ENCODE measurements around the gene RAP1A.
"Not testable (repeated sequence)": the region's sequence is repeated elsewhere in the genome, so short reads cannot be mapped to it uniquely, and the experiment has no call there.

The RAP1A gene

GRCh38 chr1:111629190-111629954 is 9.8 kb downstream of the RAP1A start:
- no peak for DNase-seq (ENCODE audit: low read depth in 2 of 2)

- DNase-seq (ENCODE audit: low read depth in 2 of 2), result no peak
These were observed 11.0 kb downstream of the RAP1A start for GRCh38 chr1:111630567-111630966.

- no peak for DNase-seq (ENCODE audit: low read depth in 2 of 2)
These were observed 11.9 kb downstream of the RAP1A start for GRCh38 chr1:111631502-111631901.

- not testable (repeated sequence) for DNase-seq (ENCODE audit: low read depth in 2 of 2)
These were observed 13.2 kb downstream of the RAP1A start for GRCh38 chr1:111632771-111633170.

GRCh38 chr1:111633736-111634247 is 14.2 kb downstream of the RAP1A start:
- DNase-seq (ENCODE audit: low read depth in 2 of 2), result no peak

- DNase-seq (ENCODE audit: low read depth in 2 of 2), result no peak
These were observed 15.9 kb downstream of the RAP1A start for GRCh38 chr1:111635324-111636009.

- no peak for DNase-seq (ENCODE audit: low read depth in 2 of 2)
These were observed 18.7 kb downstream of the RAP1A start for GRCh38 chr1:111638320-111638719.

- DNase-seq (ENCODE audit: low read depth in 2 of 2), result no peak
These were observed 20.1 kb downstream of the RAP1A start for GRCh38 chr1:111639602-111640198.

- no peak for DNase-seq (ENCODE audit: low read depth in 2 of 2)
These were observed 23.5 kb downstream of the RAP1A start for GRCh38 chr1:111643097-111643496.

GRCh38 chr1:111643696-111644095 is 24.1 kb downstream of the RAP1A start:
- DNase-seq (ENCODE audit: low read depth in 2 of 2), result no peak

GRCh38 chr1:111644506-111644905 is 24.9 kb downstream of the RAP1A start:
- DNase-seq (ENCODE audit: low read depth in 2 of 2), result no peak

GRCh38 chr1:111647736-111648135 is 28.1 kb downstream of the RAP1A start:
- DNase-seq (ENCODE audit: low read depth in 2 of 2), result no peak

GRCh38 chr1:111648806-111649205 is 29.2 kb downstream of the RAP1A start:
- DNase-seq (ENCODE audit: low read depth in 2 of 2), result no peak

- no peak for DNase-seq (ENCODE audit: low read depth in 2 of 2)
These were observed 29.6 kb downstream of the RAP1A start for GRCh38 chr1:111649227-111649626.

- no peak for DNase-seq (ENCODE audit: low read depth in 2 of 2)
These were observed 30.1 kb downstream of the RAP1A start for GRCh38 chr1:111649648-111650047.

GRCh38 chr1:111653709-111654108 is 34.1 kb downstream of the RAP1A start:
- no peak for DNase-seq (ENCODE audit: low read depth in 2 of 2)

GRCh38 chr1:111654839-111655238 is 35.2 kb downstream of the RAP1A start:
- DNase-seq (ENCODE audit: low read depth in 2 of 2), result no peak

GRCh38 chr1:111656086-111657017 is 36.8 kb downstream of the RAP1A start:
- no peak for DNase-seq (ENCODE audit: low read depth in 2 of 2)

GRCh38 chr1:111658622-111659021 is 39.0 kb downstream of the RAP1A start:
- no peak for DNase-seq (ENCODE audit: low read depth in 2 of 2)

- no peak for DNase-seq (ENCODE audit: low read depth in 2 of 2)
These were observed 40.9 kb downstream of the RAP1A start for GRCh38 chr1:111660204-111661150.
